Esophagus squamous epithelium (tissue), 5 donors: ENCODE results near the gene TRMT2B. TPM values are rescaled to one million over a fixed set of nuclear protein-coding genes. Genes with fewer than 3 reads are reported as not detected.
"Not testable (repeated sequence)": the region's sequence is repeated elsewhere in the genome, so short reads cannot be mapped to it uniquely, and the experiment has no call there.

Source experiments
- DNase-seq: peaks from one replicate; lab custom pipeline; 2025; lab: John Stamatoyannopoulos, UW
- H3K27ac ChIP-seq, 4 donors: fragments of 200-600 bp; sonication (generic); one replicate each; pipeline ENCODE4 v1.5.1; 2016 to 2019; ENCODE audit warnings: mild to moderate bottlenecking in 1 of 4
- H3K27me3 ChIP-seq, 4 donors: fragments of 200-600 bp; sonication (generic); 1 replicate in 3 of 4; 2 replicates in 1 of 4; pipeline versions ENCODE4 v1.5.1 to v1.6.0; 2017 to 2021; ENCODE audit warnings: antibody characterized with exemption in 1 of 4
- H3K36me3 ChIP-seq, 3 donors: fragments of 200-600 bp; sonication (generic); one replicate each; pipeline ENCODE4 v1.5.1; 2016 to 2019
- H3K4me1 ChIP-seq, 3 donors: fragments of 200-600 bp; sonication (generic); one replicate each; pipeline ENCODE4 v1.5.1; 2017 to 2019
- H3K4me3 ChIP-seq, 4 donors: fragments of 200-600 bp; sonication (generic); 1 replicate in 3 of 4; 2 replicates in 1 of 4; pipeline ENCODE4 v1.5.1; 2016 to 2019; ENCODE audit warnings: mild to moderate bottlenecking in 2 of 4, moderate library complexity in 1 of 4
- H3K9me3 ChIP-seq, 3 donors: fragments of 200-600 bp; sonication (generic); one replicate each; pipeline ENCODE4 v1.5.1; 2016 to 2019
- CTCF ChIP-seq, 6 experiments: fragments of 450-650 bp in 4 of 6; fragments of 200-600 bp in 2 of 6; sonication (generic) in 2 of 6; IDR thresholded peaks; one replicate each; pipeline ENCODE4 v1.5.1; 2016 to 2019; ENCODE audit warnings: antibody characterized with exemption in 6 of 6, mild to moderate bottlenecking in 4 of 6, moderate library complexity in 4 of 6
- POLR2A ChIP-seq, 4 donors: fragments of 450-650 bp; IDR thresholded peaks; one replicate each; pipeline ENCODE4 v1.6.1; 2017; ENCODE audit warnings: antibody characterized with exemption in 4 of 4, mild to moderate bottlenecking in 4 of 4, moderate library complexity in 3 of 4
- WGBS, 2 donors: methylation state at CpG; one replicate each; pipeline ENCODE4 v1.1.5; 2018; 5-methylcytosine and 5-hydroxymethylcytosine counted together
- intact Hi-C: fragments of 100-400 bp; cut with DNase I; formaldehyde crosslinking; loops from one replicate; pipeline ENCODE4 v1.15.0; 2022
- total RNA-seq, 4 donors: library from RNA; depleted of rRNA; stranded (reverse); fragments of >200 nt; gene quantifications; one replicate each; pipeline ENCODE4 v1.1.0, GENCODE V29; 2016
- donor health status: DM: yes; HTN: yes; CAD: no.

TRMT2B gene
- total RNA-seq, 4 donors from 2014 or later = 10.5 to 21.0 (median 12.7) TPM

DNA sequence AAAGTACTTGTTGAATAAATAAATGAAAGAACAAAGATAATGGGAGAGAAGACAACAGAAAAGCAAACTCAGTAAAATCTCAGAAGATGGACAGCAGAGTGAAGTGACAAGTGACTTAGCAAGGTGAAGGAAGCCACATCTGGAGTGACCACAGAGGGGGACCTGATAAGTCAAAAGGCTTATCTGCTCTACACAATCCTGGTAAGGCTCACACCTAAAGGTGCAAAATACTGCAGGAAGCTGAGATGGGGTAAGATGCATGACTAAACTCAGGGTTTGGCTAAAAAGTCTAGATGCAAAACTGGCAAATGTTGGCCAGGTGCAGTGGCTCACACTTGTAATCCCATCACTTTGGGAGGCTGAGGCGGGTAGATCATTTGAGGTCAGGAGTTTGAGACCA is 22.2 kb downstream of the TRMT2B start:
- no peaks in the 10 kb centered on the region for H3K4me1 ChIP-seq
- WGBS, 2 donors = 92% methylated on average over 1 of the region's 1 CpG; no CpG with 5 or more reads in 1 of the 2 donors
- peaks cover 0 to 73% (median 0%) of the 10 kb centered on the region in 3 donors for H3K36me3 ChIP-seq
- intact Hi-C loops = no loop called here
- H3K27ac ChIP-seq = no peak overlapping the region
- H3K4me3 ChIP-seq = no peak overlapping the region
- DNase-seq = no peak
- H3K9me3 ChIP-seq = no peaks in the 10 kb centered on the region
- no peak for TF ChIP-seq CTCF (IDR thresholded peaks at IDR 0.05)
- no peak for TF ChIP-seq POLR2A (IDR thresholded peaks at IDR 0.05)
- H3K27me3 ChIP-seq = no peaks in the 10 kb centered on the region

- no peak for DNase-seq
- no peak overlapping the region for H3K4me3 ChIP-seq
- no peaks in the 10 kb centered on the region for H3K27me3 ChIP-seq
- H3K4me1 ChIP-seq = no peaks in the 10 kb centered on the region
- intact Hi-C loops = no loop called here
- no peak overlapping the region for H3K27ac ChIP-seq
- no peaks in the 10 kb centered on the region for H3K9me3 ChIP-seq
- 70 to 100% methylated on average over 1 of the region's 1 CpG for WGBS, 2 donors
- TF ChIP-seq CTCF (IDR thresholded peaks at IDR 0.05) = no peak
- no peak for TF ChIP-seq POLR2A (IDR thresholded peaks at IDR 0.05)
- peaks cover 0 to 70% (median 0%) of the 10 kb centered on the region in 3 donors for H3K36me3 ChIP-seq
Observed at GRCh38 chrX:101028562-101028961, 23.3 kb downstream of the TRMT2B start.

DNA sequence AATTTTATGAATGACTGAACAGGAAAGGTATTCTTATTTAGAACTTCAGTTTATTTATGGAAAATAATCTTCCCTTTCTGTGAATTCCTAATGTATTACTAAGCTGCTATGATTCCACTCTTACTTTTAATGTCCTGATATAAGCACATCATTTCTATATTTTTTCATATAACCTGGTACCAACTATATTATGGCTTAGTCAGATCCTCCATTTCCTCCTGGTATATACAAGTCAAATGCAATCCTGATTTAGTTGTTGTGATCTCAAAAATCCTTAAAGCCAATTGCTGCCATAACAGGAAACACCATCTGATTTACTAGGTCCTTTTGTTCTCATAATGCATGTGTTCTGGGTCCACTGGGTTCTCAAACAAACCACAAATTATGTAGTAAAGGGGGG is 26.8 kb downstream of the TRMT2B start:
- Histone ChIP-seq H3K4me1 (no peaks in the 10 kb centered on the region), H3K27ac (no peak overlapping the region), H3K27me3 (no peaks in the 10 kb centered on the region), H3K9me3 (no peaks in the 10 kb centered on the region), H3K36me3 (peaks cover 0 to 73% (median 0%) of the 10 kb centered on the region in 3 donors), H3K4me3 (no peak overlapping the region)
- no peak for DNase-seq
- TF ChIP-seq CTCF (IDR thresholded peaks at IDR 0.05) (no peak), POLR2A (IDR thresholded peaks at IDR 0.05) (no peak)
- intact Hi-C loops = no loop called here

- no peak overlapping the region for H3K4me3 ChIP-seq
- TF ChIP-seq POLR2A (IDR thresholded peaks at IDR 0.05) (no peak), CTCF (IDR thresholded peaks at IDR 0.05) (no peak)
- no peaks in the 10 kb centered on the region for H3K27me3 ChIP-seq
- no peaks in the 10 kb centered on the region for H3K9me3 ChIP-seq
- 47% methylated on average over 3 of the region's 3 CpGs; no CpG with 5 or more reads in 1 of the 2 donors for WGBS, 2 donors
- no peaks in the 10 kb centered on the region for H3K4me1 ChIP-seq
- H3K27ac ChIP-seq = no peak overlapping the region
- intact Hi-C loops = no loop called here
- H3K36me3 ChIP-seq = peaks cover 0 to 87% (median 0%) of the 10 kb centered on the region in 3 donors
- DNase-seq = no peak
Observed at GRCh38 chrX:101022020-101022419, 29.9 kb downstream of the TRMT2B start.

DNA sequence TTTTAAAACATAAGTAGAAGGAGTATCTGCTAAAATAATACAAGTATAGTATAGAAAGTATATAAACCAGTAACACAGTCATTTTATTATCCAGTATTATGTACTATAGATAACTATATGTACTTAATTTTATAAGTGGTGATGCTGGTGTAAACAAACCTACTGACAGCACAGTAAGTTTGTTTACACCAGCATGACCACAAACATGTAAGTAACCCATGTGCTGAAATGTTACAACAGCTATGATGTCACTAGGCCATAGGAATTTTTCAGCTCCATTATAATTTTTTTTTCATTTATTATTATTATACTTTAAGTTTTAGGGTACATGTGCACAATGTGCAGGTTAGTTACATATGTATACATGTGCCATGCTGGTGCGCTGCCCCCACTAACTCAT is 39.9 kb downstream of the TRMT2B start:
- WGBS, 2 donors = 83 to 100% methylated on average over 1 of the region's 1 CpG
- intact Hi-C loops, DNase-seq, H3K9me3 ChIP-seq, H3K4me1 ChIP-seq, H3K27ac ChIP-seq, H3K27me3 ChIP-seq, H3K4me3 ChIP-seq: not testable (repeated sequence)
- peaks cover 0 to 98% (median 0%) of the 10 kb centered on the region in 3 donors for H3K36me3 ChIP-seq

DNA sequence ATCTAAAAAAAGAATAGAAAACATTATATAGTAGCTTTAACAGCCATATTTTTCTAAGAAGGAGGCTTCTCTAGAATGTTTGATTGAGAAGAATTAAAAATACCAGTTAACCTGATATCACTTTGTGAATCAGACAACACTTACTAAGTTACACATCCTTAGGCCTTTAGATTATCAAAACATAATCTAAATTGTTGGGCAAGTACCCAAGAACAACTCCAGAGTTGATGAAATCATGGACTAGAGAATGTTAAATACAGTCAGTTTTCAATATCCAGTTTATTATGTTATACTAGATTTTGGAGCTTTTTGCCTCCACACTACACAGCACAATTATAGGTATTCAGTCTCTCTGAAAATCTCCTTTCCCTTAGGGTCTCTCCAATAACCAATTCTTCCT is 42.8 kb downstream of the TRMT2B start:
- TF ChIP-seq POLR2A (IDR thresholded peaks at IDR 0.05) (no peak), CTCF (IDR thresholded peaks at IDR 0.05) (no peak)
- intact Hi-C loops = no loop called here
- Histone ChIP-seq H3K9me3 (no peaks in the 10 kb centered on the region), H3K27ac (no peak overlapping the region), H3K36me3 (peaks cover 0 to 92% (median 0%) of the 10 kb centered on the region in 3 donors), H3K4me1 (no peaks in the 10 kb centered on the region), H3K27me3 (no peaks in the 10 kb centered on the region), H3K4me3 (no peak overlapping the region)
- no peak for DNase-seq
